ENCODE measurements around the gene FRMPD1.

GRCh38 chr9:37790096-37790495 lies 139.3 kb downstream of the FRMPD1 start:
- TF ChIP-seq, protein P1, sequence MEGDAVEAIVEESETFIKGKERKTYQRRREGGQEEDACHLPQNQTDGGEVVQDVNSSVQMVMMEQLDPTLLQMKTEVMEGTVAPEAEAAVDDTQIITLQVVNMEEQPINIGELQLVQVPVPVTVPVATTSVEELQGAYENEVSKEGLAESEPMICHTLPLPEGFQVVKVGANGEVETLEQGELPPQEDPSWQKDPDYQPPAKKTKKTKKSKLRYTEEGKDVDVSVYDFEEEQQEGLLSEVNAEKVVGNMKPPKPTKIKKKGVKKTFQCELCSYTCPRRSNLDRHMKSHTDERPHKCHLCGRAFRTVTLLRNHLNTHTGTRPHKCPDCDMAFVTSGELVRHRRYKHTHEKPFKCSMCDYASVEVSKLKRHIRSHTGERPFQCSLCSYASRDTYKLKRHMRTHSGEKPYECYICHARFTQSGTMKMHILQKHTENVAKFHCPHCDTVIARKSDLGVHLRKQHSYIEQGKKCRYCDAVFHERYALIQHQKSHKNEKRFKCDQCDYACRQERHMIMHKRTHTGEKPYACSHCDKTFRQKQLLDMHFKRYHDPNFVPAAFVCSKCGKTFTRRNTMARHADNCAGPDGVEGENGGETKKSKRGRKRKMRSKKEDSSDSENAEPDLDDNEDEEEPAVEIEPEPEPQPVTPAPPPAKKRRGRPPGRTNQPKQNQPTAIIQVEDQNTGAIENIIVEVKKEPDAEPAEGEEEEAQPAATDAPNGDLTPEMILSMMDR (IDR thresholded peaks at IDR 0.05) = no peak
- TF ChIP-seq EP300 (IDR thresholded peaks at IDR 0.05) = no peak
- no peak for TF ChIP-seq POLR2A (IDR thresholded peaks at IDR 0.05; ENCODE audit: low read depth)
